GM23248 (cell line): ENCODE results near the gene TLE6.

Source experiments
- EZH2 ChIP-seq: fragments of 200-600 bp; sonication (generic); IDR thresholded peaks from 2 replicates; pipeline ENCODE4 v1.6.1; 2018; ENCODE audit warnings: antibody characterized with exemption, mild to moderate bottlenecking; ENCODE audit not compliant: insufficient read depth, poor library complexity, severe bottlenecking
- EZH2phosphoT487 ChIP-seq: fragments of 200-600 bp; sonication (generic); IDR thresholded peaks from 2 replicates; pipeline ENCODE4 v1.6.1; 2018; ENCODE audit warnings: antibody characterized with exemption, moderate library complexity, mild to moderate bottlenecking, low read depth; ENCODE audit not compliant: insufficient read depth

GRCh38 chr19:3001235-3001800 is 24.0 kb downstream of the TLE6 start:
- TF ChIP-seq EZH2 (no peak), EZH2phosphoT487 (no peak)
